Astrocyte of the spinal cord (primary cell): ENCODE results near the gene CFAP97D1.

Experiments
- DNase-seq: peaks from one replicate; pipeline ENCODE4 v3.0.0; 2011; ENCODE audit warnings: low read depth, low spot score
- H3K4me3 ChIP-seq: 2 replicates; pipeline ENCODE4 v1.5.1; 2011; ENCODE audit warnings: low read depth, mild to moderate bottlenecking, low read length, moderate library complexity
- CTCF ChIP-seq: IDR thresholded peaks from 2 replicates; pipeline ENCODE4 v1.5.1; 2012; ENCODE audit warnings: low read depth, mild to moderate bottlenecking, low read length, inconsistent platforms
- in situ Hi-C: cut with HindIII; loops from 2 replicates; pipeline ENCODE4 v1.10.0; 2017; ENCODE audit warnings: low sequenced_read_pairs

The CFAP97D1 gene

GRCh38 chr17:43780135-43780534 is at the start of gene CFAP97D1:
TSS of gene CFAP97D1 (plus strand) at chr17:43780435. CDS start at chr17:43780463, 28 bp downstream.
- H3K4me3 ChIP-seq = peak within 1 kb of the TSS; percentile 72
- no peak for TF ChIP-seq CTCF
- in situ Hi-C loops = no loop called here
- no peak for DNase-seq

GRCh38 chr17:43732958-43733357 is 47.3 kb upstream of the CFAP97D1 start:
- no peak overlapping the region for H3K4me3 ChIP-seq
- no peak for TF ChIP-seq CTCF
- peak; percentile 52 for DNase-seq
- in situ Hi-C loops = no loop called here

- in situ Hi-C loops = no loop called here
- no peak for TF ChIP-seq CTCF
- H3K4me3 ChIP-seq = no peak overlapping the region
Measured at GRCh38 chr17:43733956-43734355, 46.3 kb upstream of the CFAP97D1 start.

GRCh38 chr17:43734376-43734775 is 45.9 kb upstream of the CFAP97D1 start:
- in situ Hi-C loops = no loop called here
- peak; percentile 80 for DNase-seq
- H3K4me3 ChIP-seq = no peak overlapping the region
- TF ChIP-seq CTCF = no peak

More at GRCh38 chr17:43733956-43734355, 46.3 kb upstream of the CFAP97D1 start:
- DNase-seq = no peak

GRCh38 chr17:43736389-43736788 is 43.8 kb upstream of the CFAP97D1 start:
- DNase-seq = no peak
- in situ Hi-C loops = no loop called here
- H3K4me3 ChIP-seq = no peak overlapping the region
- no peak for TF ChIP-seq CTCF

- no peak for DNase-seq
- no peak for TF ChIP-seq CTCF
- no peak overlapping the region for H3K4me3 ChIP-seq
- in situ Hi-C loops = no loop called here
Measured at GRCh38 chr17:43737722-43738121, 42.5 kb upstream of the CFAP97D1 start.

- in situ Hi-C loops = no loop called here
- no peak overlapping the region for H3K4me3 ChIP-seq
- no peak for DNase-seq
- no peak for TF ChIP-seq CTCF
Measured at GRCh38 chr17:43740541-43740940, 39.7 kb upstream of the CFAP97D1 start.
